B cell (primary cell): ENCODE data around the gene HAUS7.

Experiments used
- CTCF ChIP-seq: fragments of 200-600 bp; IDR thresholded peaks from one replicate; pipeline ENCODE4 v1.8.0; 2022; ENCODE audit warnings: antibody characterized with exemption, mild to moderate bottlenecking
- EZH2 ChIP-seq: IDR thresholded peaks from 2 replicates; pipeline ENCODE4 v1.6.1; 2012; ENCODE audit warnings: borderline replicate concordance, low read depth, mild to moderate bottlenecking, moderate library complexity, low read length; ENCODE audit not compliant: insufficient read depth, poor library complexity, severe bottlenecking

- no peak for TF ChIP-seq CTCF
- no peak for TF ChIP-seq EZH2
Measured at GRCh38 chrX:153405426-153405825, 65.0 kb downstream of the HAUS7 start.
